Erythroblast (primary cell): ENCODE measurements around the gene MYL6.

Experiments used
- GATA1 ChIP-seq: IDR thresholded peaks from 2 replicates; pipeline ENCODE4 v1.6.1; 2011; ENCODE audit warnings: low read depth, mild to moderate bottlenecking, control low read depth, low read length, moderate library complexity
- POLR2A ChIP-seq: IDR thresholded peaks from 2 replicates; pipeline ENCODE4 v1.6.1; 2011; ENCODE audit warnings: mild to moderate bottlenecking, low read length

DNA sequence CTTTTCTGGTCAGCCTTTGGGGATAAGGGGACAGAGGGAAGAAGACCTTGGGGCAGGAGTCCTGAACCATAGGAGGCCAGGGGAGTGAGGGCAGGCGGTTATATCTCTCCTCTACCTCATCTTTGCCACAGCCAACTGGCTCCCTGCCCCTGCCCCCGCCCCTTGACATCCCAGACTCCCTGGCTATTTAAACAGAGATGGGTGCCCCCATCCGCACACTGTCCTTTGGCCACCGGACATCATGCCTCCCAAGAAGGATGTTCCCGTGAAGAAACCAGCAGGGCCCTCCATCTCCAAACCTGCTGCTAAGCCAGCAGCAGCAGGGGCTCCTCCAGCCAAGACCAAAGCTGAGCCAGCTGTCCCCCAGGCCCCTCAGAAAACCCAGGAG, 4.5 kb upstream of the MYL6 start:
- no peak for TF ChIP-seq POLR2A
- TF ChIP-seq GATA1 = no peak
